ENCODE data around the gene KLHL30.

The KLHL30 gene

GRCh38 chr2:238098901-238099713 is 39.4 kb upstream of the KLHL30 start:
- H3K4me3 ChIP-seq (ENCODE audit: low read length), result no peak overlapping the region
- TF ChIP-seq, protein P1, sequence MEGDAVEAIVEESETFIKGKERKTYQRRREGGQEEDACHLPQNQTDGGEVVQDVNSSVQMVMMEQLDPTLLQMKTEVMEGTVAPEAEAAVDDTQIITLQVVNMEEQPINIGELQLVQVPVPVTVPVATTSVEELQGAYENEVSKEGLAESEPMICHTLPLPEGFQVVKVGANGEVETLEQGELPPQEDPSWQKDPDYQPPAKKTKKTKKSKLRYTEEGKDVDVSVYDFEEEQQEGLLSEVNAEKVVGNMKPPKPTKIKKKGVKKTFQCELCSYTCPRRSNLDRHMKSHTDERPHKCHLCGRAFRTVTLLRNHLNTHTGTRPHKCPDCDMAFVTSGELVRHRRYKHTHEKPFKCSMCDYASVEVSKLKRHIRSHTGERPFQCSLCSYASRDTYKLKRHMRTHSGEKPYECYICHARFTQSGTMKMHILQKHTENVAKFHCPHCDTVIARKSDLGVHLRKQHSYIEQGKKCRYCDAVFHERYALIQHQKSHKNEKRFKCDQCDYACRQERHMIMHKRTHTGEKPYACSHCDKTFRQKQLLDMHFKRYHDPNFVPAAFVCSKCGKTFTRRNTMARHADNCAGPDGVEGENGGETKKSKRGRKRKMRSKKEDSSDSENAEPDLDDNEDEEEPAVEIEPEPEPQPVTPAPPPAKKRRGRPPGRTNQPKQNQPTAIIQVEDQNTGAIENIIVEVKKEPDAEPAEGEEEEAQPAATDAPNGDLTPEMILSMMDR (conservative IDR thresholded peaks at IDR 0.05; ENCODE audit: low read length), result no peak
- DNase-seq (ENCODE audit: low read depth), result no peak

- no peak for DNase-seq (ENCODE audit: low read depth)
These were observed 38.8 kb upstream of the KLHL30 start for GRCh38 chr2:238099714-238100048.

DNA sequence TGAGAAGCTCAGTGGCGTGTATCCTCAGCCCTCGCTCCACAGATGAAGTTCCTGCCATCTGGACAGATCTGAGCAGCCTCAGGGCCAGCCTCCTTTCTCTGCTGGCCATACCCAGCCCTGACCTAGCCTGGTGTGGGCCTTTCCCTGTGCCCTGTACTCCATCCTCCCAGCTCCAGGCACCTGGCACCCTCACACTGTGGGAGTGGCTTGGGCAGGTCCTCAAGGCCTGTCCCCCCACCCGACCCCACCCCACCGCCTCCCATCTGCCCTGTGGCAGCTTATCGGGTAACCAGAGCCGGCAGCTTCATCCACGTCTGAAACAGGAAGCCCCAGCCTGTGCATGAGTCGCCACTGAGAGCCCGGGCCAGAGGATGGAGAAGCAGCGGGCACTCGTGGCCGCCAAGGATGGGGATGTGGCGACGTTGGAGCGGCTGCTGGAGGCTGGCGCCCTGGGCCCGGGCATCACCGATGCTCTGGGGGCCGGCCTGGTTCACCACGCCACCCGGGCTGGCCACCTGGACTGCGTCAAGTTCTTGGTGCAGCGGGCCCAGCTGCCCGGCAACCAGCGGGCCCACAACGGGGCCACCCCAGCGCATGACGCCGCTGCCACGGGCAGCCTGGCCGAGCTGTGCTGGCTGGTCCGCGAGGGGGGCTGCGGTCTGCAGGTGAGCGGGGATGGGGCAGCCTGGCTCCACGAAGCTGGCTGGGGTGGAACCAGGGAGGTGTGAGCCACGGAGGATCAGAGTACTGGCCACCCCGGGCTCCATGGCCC is 38.2 kb upstream of the KLHL30 start, which contains the start of gene ESPNL:
Gene ESPNL, plus strand, starts transcription at position 292 of the 772 bp plus-strand sequence. Its CDS starts 80 bp downstream, at position 372.
- H3K4me3 ChIP-seq (ENCODE audit: low read length), result no peak within 1 kb of the TSS
- TF ChIP-seq, protein P1 (conservative IDR thresholded peaks at IDR 0.05; ENCODE audit: low read length), result no peak
- DNase-seq (ENCODE audit: low read depth), result no peak

More at GRCh38 chr2:238099714-238100048, 38.8 kb upstream of the KLHL30 start:
- no peak overlapping the region for H3K4me3 ChIP-seq (ENCODE audit: low read length)
- TF ChIP-seq, protein P1 (conservative IDR thresholded peaks at IDR 0.05; ENCODE audit: low read length), result no peak

DNA sequence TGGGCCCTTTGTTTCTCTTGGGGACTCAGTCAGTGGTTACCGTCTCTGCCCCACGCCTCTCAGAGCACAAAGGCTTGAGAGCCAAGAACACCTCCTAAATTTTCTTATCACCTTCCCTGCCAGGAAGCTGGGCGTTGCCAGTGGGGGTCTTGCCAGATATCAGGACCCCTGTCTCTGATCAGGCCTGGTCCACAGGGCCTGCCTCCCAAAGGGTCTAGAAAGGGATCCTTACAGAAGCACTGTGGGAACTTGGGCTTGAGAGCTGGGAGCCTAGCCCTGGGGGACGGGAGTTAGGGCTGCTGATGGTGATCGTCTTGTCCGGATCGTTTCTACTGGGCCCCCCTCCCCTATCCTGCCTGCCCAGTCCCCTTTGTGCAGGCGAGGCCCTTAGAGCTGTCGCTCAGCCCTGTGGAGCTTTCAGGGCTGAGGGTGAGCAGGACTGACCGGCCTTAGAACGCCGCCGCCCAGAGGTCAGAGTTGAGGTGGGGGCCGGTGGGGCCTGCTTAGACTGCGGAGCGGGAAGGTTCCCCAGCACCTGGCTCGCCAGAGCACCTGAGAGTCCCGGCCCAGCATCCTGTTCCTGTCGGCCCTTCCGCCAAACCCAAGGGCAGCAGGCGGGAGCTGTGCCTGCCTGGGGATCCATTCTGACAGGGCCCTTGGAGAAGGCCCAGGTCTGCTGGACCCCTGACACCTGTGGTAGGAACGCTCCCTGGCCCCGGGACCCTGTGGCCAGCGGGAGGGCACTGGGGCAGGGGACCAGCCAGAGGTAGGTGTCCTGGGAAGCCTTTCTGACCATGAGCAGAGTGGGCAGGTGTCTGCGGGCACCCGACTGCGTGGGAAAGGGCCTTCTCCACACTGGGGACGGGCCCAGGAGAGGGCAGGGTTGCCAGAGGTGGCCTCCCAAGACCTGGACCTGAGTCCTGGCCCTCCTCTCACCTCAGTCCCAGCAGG is 37.4 kb upstream of the KLHL30 start:
- no peak for DNase-seq (ENCODE audit: low read depth)
- TF ChIP-seq, protein P1 (conservative IDR thresholded peaks at IDR 0.05; ENCODE audit: low read length), result no peak
- H3K4me3 ChIP-seq (ENCODE audit: low read length), result no peak overlapping the region

DNA sequence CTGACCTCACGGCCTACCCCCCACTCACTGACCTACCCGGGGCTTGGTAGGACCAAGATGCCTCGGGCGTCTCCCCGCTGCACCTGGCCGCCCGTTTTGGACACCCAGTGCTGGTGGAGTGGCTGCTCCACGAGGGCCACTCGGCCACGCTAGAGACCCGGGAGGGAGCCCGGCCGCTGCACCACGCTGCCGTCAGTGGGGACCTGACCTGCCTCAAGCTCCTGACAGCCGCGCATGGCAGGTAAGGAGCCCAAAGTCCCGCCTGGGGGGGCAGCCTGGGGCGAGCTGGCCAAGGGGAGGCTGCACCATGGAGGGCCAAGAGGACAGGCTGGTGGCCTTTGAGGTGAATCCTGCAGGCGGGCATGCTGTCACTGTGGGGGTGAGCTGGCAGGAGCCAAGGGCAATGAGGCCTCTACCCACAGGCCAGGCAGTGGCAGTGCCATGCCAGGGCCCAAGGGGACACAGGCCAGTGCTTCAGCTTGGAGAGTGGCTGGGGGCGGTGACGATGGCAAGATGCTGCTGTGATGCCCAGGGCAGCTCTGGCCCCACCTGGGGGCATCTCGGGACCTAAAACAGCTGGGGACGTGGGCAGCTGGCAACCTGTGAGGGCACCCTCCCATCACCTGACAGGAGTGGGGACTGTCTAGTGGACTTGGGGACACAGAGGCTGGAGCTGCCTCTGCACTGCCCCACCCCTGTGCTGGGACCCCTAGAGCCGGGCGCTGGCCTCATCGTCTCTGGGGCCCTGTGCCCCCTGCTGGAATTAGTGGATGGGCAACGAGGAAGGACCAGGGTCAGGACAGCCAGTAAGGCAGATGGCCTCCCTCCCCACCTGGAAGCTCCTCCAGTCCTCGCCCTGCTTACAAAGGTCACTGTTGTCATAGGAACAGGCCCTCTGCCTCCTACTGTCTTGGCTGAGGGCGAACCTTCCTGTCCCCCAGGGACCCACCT is 36.3 kb upstream of the KLHL30 start:
- no peak overlapping the region for H3K4me3 ChIP-seq (ENCODE audit: low read length)
- TF ChIP-seq, protein P1 (conservative IDR thresholded peaks at IDR 0.05; ENCODE audit: low read length), result no peak
- no peak for DNase-seq (ENCODE audit: low read depth)

GRCh38 chr2:238102865-238103264 is 35.6 kb upstream of the KLHL30 start:
- no peak for DNase-seq (ENCODE audit: low read depth)
- H3K4me3 ChIP-seq (ENCODE audit: low read length), result no peak overlapping the region
- TF ChIP-seq, protein P1 (conservative IDR thresholded peaks at IDR 0.05; ENCODE audit: low read length), result no peak
